Neural crest cell (in vitro differentiated cells): ENCODE measurements around the gene COL3A1. TPM values are rescaled to one million over a fixed set of nuclear protein-coding genes. Genes with fewer than 3 reads are reported as not detected.

Experiments
- DNase-seq: peaks from one replicate; pipeline ENCODE4 v3.0.0; 2021; ENCODE audit warnings: low read depth, mixed read lengths, low spot score
- H3K27ac Mint-ChIP-seq: one replicate; pipeline ENCODE4 v1.8.0; 2021; ENCODE audit warnings: mild to moderate bottlenecking, mixed read lengths; ENCODE audit not compliant: unreplicated experiment
- H3K27me3 Mint-ChIP-seq: 2 replicates; pipeline ENCODE4 v1.8.0; 2021; ENCODE audit warnings: low read depth, mild to moderate bottlenecking, mixed read lengths
- H3K36me3 Mint-ChIP-seq: 2 replicates; pipeline ENCODE4 v1.8.0; 2021; ENCODE audit warnings: low read depth, mild to moderate bottlenecking, mixed read lengths
- H3K4me1 Mint-ChIP-seq: 2 replicates; pipeline ENCODE4 v1.8.0; 2021; ENCODE audit warnings: mixed read lengths
- H3K4me3 Mint-ChIP-seq: one replicate; pipeline ENCODE4 v1.8.0; 2021; ENCODE audit warnings: mild to moderate bottlenecking, mixed read lengths
- H3K9me3 Mint-ChIP-seq: 2 replicates; pipeline ENCODE4 v1.8.0; 2021; ENCODE audit warnings: mixed read lengths
- total RNA-seq: library from RNA; stranded (reverse); gene quantifications from 2 replicates; pipeline ENCODE4 v1.2.1, GENCODE V29; 2021
- TF ChIP-seq, protein P1 (sequence below): fragments of 200-600 bp; sonication (generic); conservative IDR thresholded peaks from 2 replicates; pipeline ENCODE4 v1.5.0; 2021; ENCODE audit warnings: antibody characterized with exemption, mild to moderate bottlenecking

COL3A1 gene
- total RNA-seq, 1 donor from 2014 or later, result 14.9 TPM

DNA sequence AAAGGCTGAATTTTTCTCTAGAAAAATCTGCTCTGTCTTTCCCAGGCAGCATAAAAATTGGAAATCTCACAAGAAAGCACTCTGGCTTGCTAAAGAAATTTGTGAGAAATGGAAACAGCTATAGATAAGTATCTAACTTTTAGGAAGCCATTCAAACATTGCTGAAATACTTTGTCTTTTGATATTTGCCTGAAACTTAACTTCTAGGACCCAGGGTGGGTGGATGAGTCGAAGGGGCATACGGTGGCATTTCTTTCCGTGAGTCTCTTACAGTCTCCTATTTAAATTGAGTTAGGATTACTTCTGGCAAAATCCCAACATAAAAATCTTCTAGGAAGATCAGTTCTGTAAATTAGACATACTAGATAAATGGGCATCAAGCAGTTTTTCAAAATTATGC, 532 bp upstream of the COL3A1 start:
- peaks cover 6% of the 10 kb centered on the region for H3K4me1 Mint-ChIP-seq
- H3K27ac Mint-ChIP-seq, result no peak overlapping the region
- no peak overlapping the region for H3K4me3 Mint-ChIP-seq
- no peaks in the 10 kb centered on the region for H3K36me3 Mint-ChIP-seq
- TF ChIP-seq, protein P1, sequence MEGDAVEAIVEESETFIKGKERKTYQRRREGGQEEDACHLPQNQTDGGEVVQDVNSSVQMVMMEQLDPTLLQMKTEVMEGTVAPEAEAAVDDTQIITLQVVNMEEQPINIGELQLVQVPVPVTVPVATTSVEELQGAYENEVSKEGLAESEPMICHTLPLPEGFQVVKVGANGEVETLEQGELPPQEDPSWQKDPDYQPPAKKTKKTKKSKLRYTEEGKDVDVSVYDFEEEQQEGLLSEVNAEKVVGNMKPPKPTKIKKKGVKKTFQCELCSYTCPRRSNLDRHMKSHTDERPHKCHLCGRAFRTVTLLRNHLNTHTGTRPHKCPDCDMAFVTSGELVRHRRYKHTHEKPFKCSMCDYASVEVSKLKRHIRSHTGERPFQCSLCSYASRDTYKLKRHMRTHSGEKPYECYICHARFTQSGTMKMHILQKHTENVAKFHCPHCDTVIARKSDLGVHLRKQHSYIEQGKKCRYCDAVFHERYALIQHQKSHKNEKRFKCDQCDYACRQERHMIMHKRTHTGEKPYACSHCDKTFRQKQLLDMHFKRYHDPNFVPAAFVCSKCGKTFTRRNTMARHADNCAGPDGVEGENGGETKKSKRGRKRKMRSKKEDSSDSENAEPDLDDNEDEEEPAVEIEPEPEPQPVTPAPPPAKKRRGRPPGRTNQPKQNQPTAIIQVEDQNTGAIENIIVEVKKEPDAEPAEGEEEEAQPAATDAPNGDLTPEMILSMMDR, result no peak
- H3K27me3 Mint-ChIP-seq, result no peaks in the 10 kb centered on the region
- DNase-seq, result no peak
- H3K9me3 Mint-ChIP-seq, result no peaks in the 10 kb centered on the region

DNA sequence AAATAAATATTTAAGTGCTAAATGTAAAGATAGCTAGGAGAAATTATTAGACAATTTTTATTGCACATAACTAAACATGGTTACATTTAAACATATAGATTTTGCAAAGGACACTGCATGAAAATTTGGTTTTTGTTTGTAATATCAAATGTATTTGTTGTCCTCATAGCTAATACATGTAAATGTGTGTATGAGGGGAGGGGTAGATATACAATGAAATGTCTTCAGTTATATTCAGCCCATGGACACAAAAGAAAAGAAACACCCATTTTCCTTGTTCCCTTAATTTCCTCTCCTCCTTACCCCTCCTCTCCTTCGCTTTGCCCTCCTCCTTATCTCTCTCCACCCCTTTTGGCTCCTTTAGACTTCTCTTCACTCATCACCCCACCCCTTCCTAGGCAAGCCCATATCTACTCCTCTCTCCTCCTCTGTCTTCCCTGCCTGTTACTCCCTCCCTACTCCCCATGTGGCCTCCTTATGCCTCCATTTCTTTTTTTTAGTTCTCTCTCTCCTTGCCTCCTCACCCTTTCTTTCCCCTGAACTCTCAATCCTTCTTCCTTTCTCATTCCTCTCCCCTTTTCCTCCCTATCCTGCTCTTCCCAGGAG, 1.4 kb downstream of the COL3A1 start:
- peak overlapping the region; percentile 12 for H3K27ac Mint-ChIP-seq
- TF ChIP-seq, protein P1, result no peak
- no peak for DNase-seq
- no peaks in the 10 kb centered on the region for H3K9me3 Mint-ChIP-seq
- H3K4me3 Mint-ChIP-seq, result peak overlapping the region; percentile 64
- H3K27me3 Mint-ChIP-seq, result no peaks in the 10 kb centered on the region
- H3K36me3 Mint-ChIP-seq, result no peaks in the 10 kb centered on the region
- peaks cover 14% of the 10 kb centered on the region for H3K4me1 Mint-ChIP-seq

DNA sequence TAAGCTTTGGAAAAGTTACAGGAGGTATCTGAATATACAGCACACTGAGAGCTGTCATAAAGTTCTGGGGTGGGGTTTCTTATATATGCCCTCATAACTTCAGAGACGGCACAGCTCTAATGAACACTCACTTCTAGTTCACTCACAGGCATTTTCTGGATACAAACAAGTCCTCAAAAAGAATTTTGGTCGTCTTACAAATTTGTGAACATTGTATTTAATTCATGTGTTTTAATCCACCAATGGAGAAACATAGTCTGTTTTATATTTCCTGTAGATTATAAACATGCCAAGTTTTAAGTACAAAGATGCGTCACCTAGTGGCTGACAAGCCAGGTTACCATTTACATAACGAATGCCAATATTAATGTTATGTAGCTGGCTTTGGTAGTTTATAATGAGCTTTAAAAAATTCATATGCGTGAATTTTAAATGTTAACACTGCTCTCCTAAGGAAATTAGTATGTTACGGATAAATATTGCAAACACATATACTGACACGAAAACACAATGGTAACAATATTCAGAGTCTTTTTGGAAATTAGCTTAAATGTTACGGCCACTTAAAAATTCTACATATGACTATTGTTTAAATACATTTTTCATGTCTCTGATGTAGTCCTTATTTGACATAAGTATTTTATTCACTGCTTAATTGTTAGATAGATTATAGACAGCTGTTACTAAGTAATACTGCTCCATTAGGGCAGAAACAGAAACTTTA, 2.5 kb downstream of the COL3A1 start:
- H3K36me3 Mint-ChIP-seq, result no peaks in the 10 kb centered on the region
- peaks cover 14% of the 10 kb centered on the region for H3K4me1 Mint-ChIP-seq
- H3K9me3 Mint-ChIP-seq, result no peaks in the 10 kb centered on the region
- H3K27ac Mint-ChIP-seq, result no peak overlapping the region
- no peak overlapping the region for H3K4me3 Mint-ChIP-seq
- H3K27me3 Mint-ChIP-seq, result no peaks in the 10 kb centered on the region
- TF ChIP-seq, protein P1, result peak; percentile 56
- DNase-seq, result no peak

DNA sequence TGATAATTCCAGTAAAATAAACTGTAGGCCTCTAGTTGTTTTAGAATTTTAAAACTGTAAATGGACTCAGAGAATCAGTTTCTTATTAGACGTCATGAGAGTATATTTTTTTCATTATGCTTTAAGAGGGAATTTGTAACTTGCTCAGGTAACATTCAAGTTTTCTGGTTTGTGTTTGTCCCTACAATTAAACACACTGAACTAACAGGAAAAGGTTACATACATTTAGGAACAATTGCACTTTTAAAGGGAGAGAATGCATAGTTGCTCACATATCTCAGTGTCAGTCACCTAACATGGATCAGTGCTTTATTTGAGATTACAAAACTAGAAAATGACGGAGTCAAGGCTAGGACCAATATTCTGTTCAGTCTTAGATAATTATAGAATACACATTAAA, 3.1 kb downstream of the COL3A1 start:
- Mint-ChIP-seq H3K4me3 (no peak overlapping the region), H3K27me3 (no peaks in the 10 kb centered on the region), H3K36me3 (no peaks in the 10 kb centered on the region), H3K4me1 (peaks cover 14% of the 10 kb centered on the region), H3K9me3 (no peaks in the 10 kb centered on the region), H3K27ac (no peak overlapping the region)
- no peak for DNase-seq
- TF ChIP-seq, protein P1, result no peak

DNA sequence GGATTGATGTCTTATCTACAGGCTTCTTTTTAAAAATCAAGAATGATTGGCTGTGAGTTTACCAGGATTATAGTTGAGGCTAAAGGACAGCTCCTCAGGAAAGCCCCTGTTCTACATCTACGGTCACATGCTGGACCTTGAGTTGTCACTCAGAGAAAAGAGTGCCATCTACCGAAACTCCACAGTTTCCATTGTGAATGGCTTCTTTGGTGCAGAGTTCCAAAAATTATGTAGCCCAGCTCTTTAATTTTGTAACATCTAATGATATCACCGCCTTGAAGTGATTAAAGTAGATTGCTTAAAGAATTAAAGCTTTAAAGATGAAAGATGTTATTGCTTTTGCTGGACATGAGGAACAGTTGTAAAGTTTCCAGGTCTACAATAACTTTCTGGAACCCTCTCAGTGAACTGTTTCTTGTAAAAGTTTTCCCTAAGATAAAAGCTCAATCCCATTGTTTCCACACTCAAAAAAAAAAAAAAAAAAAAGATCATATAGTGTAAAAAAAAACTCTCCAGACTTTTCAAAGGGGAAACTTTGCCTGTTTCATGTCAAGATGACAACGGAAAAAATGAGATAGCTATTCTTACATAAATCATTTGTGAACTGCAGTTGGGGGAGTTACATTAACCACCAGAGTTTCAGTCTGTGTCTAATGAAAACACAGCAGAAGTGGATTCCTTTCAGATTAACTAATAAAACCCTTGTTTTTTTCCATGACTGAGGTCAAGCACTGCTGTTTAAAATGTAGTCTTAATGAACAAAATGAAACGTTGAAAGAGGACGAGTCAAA, 4.3 kb downstream of the COL3A1 start:
- TF ChIP-seq, protein P1, result peak; percentile 31
- H3K4me3 Mint-ChIP-seq, result no peak overlapping the region

More for the DNA sequence above, 4.3 kb downstream of the COL3A1 start:
- Mint-ChIP-seq H3K9me3 (no peaks in the 10 kb centered on the region), H3K4me1 (peaks cover 14% of the 10 kb centered on the region), H3K27ac (no peak overlapping the region), H3K36me3 (no peaks in the 10 kb centered on the region), H3K27me3 (no peaks in the 10 kb centered on the region)
- DNase-seq, result no peak
